Natural killer cell (primary cell): ENCODE results near the gene CD163L1. TPM values are rescaled to one million over a fixed set of nuclear protein-coding genes. Genes with fewer than 3 reads are reported as not detected.
"Not testable (repeated sequence)": the region's sequence is repeated elsewhere in the genome, so short reads cannot be mapped to it uniquely, and the experiment has no call there.

Experiments
- ATAC-seq, 3 donors: fragments of 150-1000 bp in 2 of 3; fragments of 200-7000 bp in 1 of 3; cut with Tn5 transposase; 1 replicate in 1 of 3; 2 replicates in 2 of 3; pipeline ENCODE4 v1.10.0; 2021; ENCODE audit warnings: mild to moderate bottlenecking in 2 of 3, moderate library complexity in 2 of 3
- DNase-seq, 2 donors: peaks; one replicate each; pipeline versions ENCODE4 v3.0.0 to v3.0.0-alpha.2; 2013 to 2021; ENCODE audit warnings: mixed read lengths in 1 of 2
- H3K27ac ChIP-seq: one replicate; pipeline ENCODE4 v1.5.1; 2013; ENCODE audit warnings: mild to moderate bottlenecking, low read length
- H3K27me3 ChIP-seq: one replicate; pipeline ENCODE4 v1.6.1; 2013; ENCODE audit warnings: low read length; ENCODE audit not compliant: control insufficient read depth, insufficient read depth
- H3K36me3 ChIP-seq: one replicate; pipeline ENCODE4 v1.6.1; 2013; ENCODE audit warnings: low read length; ENCODE audit not compliant: control insufficient read depth, insufficient read depth
- H3K4me1 ChIP-seq: one replicate; pipeline ENCODE4 v1.6.1; 2013; ENCODE audit warnings: low read length; ENCODE audit not compliant: control insufficient read depth, insufficient read depth
- H3K4me3 ChIP-seq: one replicate; pipeline ENCODE4 v1.5.1; 2013; ENCODE audit warnings: low read length
- H3K9me3 ChIP-seq: one replicate; pipeline ENCODE4 v1.6.1; 2013; ENCODE audit warnings: low read length; ENCODE audit not compliant: control insufficient read depth, insufficient read depth
- H3K27ac Mint-ChIP-seq, 2 donors: one replicate each; pipeline ENCODE4 v1.8.0; 2022; ENCODE audit warnings: mild to moderate bottlenecking in 2 of 2, mixed read lengths in 2 of 2, moderate library complexity in 1 of 2
- H3K27me3 Mint-ChIP-seq, 2 donors: one replicate each; pipeline ENCODE4 v1.8.0; 2022; ENCODE audit warnings: low read depth in 2 of 2, mixed read lengths in 2 of 2
- H3K36me3 Mint-ChIP-seq: one replicate; pipeline ENCODE4 v1.8.0; 2022; ENCODE audit warnings: mixed read lengths
- H3K4me1 Mint-ChIP-seq, 2 donors: one replicate each; pipeline ENCODE4 v1.8.0; 2022; ENCODE audit warnings: mixed read lengths in 2 of 2
- H3K4me3 Mint-ChIP-seq: one replicate; pipeline ENCODE4 v1.8.0; 2022; ENCODE audit warnings: mild to moderate bottlenecking, moderate library complexity, mixed read lengths
- H3K9me3 Mint-ChIP-seq, 2 donors: one replicate each; pipeline ENCODE4 v1.8.0; 2022; ENCODE audit warnings: mixed read lengths in 2 of 2
- WGBS: methylation state at CpG from one replicate; pipeline ENCODE4 v1.1.7; 2013; ENCODE audit warnings: missing lambda C conversion rate; ENCODE audit not compliant: insufficient coverage; 5-methylcytosine and 5-hydroxymethylcytosine counted together
- intact Hi-C: fragments of 100-400 bp; cut with micrococcal nuclease; formaldehyde crosslinking; loops from one replicate; pipeline ENCODE4 v1.14.2; 2022
- total RNA-seq, 4 donors: library from RNA; stranded (reverse); fragments of 120-200 nt in 1 of 4; gene quantifications; one replicate each; pipeline versions ENCODE4 v1.2.3 to v1.2.4, GENCODE V29; 2013 to 2022
- TF ChIP-seq, protein P1 (sequence below): fragments of 200-600 bp; IDR thresholded peaks from one replicate; pipeline ENCODE4 v1.8.0; 2022; ENCODE audit warnings: antibody characterized with exemption

CD163L1 gene
- total RNA-seq, 3 donors from 2014 or later (not counting 1 experiment from before 2014, with no cell fraction given), result 0.34 TPM; not detected in 2

DNA sequence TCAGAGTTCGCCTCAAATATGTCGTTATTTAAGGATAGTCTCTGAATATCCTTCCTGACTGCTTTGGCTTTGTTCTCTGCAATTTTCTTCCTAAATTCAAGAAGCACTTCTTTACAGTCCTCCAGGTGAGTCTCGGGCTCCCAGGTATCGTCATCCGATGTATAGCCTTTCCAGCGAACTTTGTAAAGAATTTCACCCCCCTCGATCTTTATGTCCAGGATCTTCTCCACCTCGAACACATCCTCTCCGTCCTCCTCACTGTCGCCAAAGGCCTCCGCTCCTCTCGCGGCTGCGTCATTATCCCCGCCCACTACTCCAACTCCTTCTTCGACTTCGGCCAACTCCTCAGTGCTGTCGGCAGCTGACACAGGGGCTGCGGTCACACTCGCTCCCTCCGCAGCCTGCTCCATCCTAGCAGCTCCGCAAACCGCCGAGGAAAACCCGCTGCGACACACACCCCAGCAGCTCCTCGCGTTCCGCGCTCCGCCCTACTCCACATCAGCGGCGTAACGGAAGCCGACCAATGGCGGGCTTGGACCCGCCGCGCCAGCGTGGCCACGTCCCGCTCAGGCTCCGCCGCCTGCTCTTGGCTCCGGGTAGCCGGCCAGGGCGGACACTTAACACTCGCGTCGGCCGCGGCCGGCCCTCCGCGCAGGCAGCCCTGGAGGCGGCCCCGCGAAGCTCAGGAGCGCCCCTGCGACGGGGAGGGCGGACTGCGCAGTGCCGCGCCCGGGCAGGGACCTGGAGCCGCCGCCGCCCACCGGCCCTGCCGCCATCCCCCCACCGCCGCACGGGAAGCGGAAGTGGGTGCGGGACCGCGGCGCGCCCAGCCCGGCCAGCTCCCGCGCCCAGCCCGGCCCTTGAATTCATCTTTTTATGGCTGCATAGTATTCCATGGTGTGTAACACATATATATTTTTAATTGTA is 4.1 kb downstream of the CD163L1 start:
- H3K27ac ChIP-seq, result peak overlapping the region; percentile 14
- ATAC-seq (peak; percentile 72 to 85 (median 80)), DNase-seq (peak in 1 of 2 donors; percentile 35)
- H3K36me3 Mint-ChIP-seq, result no peaks in the 10 kb centered on the region
- TF ChIP-seq, protein P1, sequence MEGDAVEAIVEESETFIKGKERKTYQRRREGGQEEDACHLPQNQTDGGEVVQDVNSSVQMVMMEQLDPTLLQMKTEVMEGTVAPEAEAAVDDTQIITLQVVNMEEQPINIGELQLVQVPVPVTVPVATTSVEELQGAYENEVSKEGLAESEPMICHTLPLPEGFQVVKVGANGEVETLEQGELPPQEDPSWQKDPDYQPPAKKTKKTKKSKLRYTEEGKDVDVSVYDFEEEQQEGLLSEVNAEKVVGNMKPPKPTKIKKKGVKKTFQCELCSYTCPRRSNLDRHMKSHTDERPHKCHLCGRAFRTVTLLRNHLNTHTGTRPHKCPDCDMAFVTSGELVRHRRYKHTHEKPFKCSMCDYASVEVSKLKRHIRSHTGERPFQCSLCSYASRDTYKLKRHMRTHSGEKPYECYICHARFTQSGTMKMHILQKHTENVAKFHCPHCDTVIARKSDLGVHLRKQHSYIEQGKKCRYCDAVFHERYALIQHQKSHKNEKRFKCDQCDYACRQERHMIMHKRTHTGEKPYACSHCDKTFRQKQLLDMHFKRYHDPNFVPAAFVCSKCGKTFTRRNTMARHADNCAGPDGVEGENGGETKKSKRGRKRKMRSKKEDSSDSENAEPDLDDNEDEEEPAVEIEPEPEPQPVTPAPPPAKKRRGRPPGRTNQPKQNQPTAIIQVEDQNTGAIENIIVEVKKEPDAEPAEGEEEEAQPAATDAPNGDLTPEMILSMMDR, result no peak
- WGBS, result 27% methylated on average over 77 of the region's 84 CpGs
- no peaks in the 10 kb centered on the region for H3K9me3 Mint-ChIP-seq
- peak overlapping the region; percentile 74 for H3K4me3 Mint-ChIP-seq
- peaks cover 21 to 48% of the 10 kb centered on the region in 2 donors for H3K27me3 Mint-ChIP-seq
- peaks cover 4 to 6% of the 10 kb centered on the region in 2 donors for H3K4me1 Mint-ChIP-seq
- H3K4me1 ChIP-seq, result peaks cover 4% of the 10 kb centered on the region
- no peaks in the 10 kb centered on the region for H3K36me3 ChIP-seq
- H3K4me3 ChIP-seq, result peak overlapping the region; percentile 27
- no peak overlapping the region for H3K27ac Mint-ChIP-seq
- H3K27me3 ChIP-seq, result peaks cover 16% of the 10 kb centered on the region
- intact Hi-C loops, result no loop called here
- no peaks in the 10 kb centered on the region for H3K9me3 ChIP-seq

GRCh38 chr12:7438291-7438995 is 5.5 kb downstream of the CD163L1 start:
- peaks cover 21 to 42% of the 10 kb centered on the region in 2 donors for H3K27me3 Mint-ChIP-seq
- H3K36me3 Mint-ChIP-seq, H3K36me3 ChIP-seq, H3K4me1 ChIP-seq, H3K9me3 ChIP-seq, H3K4me1 Mint-ChIP-seq, intact Hi-C loops, H3K4me3 ChIP-seq, H3K9me3 Mint-ChIP-seq, H3K27ac ChIP-seq, H3K27ac Mint-ChIP-seq, H3K4me3 Mint-ChIP-seq, ATAC-seq: not testable (repeated sequence)
- DNase-seq, result peak in 1 of 2 donors; percentile 3
- peaks cover 16% of the 10 kb centered on the region for H3K27me3 ChIP-seq
- WGBS, result 84% methylated on average over 8 of the region's 8 CpGs

DNA sequence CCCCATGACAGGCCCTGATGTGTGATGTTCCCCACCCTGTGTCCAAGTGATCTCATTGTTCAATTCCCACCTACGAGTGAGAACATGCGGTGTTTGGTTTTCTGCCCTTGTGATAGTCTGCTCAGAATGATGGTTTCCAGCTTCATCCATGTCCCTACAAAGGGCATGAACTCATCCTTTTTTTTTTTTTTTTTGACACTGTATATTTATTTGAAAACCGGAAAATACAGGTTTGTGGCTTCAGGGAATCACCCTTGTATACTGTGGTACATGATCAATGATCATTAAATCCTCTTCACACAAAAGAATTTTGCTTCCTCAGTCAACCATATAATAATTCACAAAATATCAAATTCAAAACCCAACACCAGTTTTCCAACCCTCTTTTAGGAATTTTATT is 6.5 kb downstream of the CD163L1 start:
- H3K27me3 ChIP-seq, result peaks cover 12% of the 10 kb centered on the region
- H3K4me3 Mint-ChIP-seq, H3K4me1 ChIP-seq, H3K27ac Mint-ChIP-seq, H3K9me3 ChIP-seq, H3K36me3 ChIP-seq, H3K4me3 ChIP-seq, H3K36me3 Mint-ChIP-seq, H3K9me3 Mint-ChIP-seq, ATAC-seq, H3K4me1 Mint-ChIP-seq, H3K27ac ChIP-seq, intact Hi-C loops, DNase-seq: not testable (repeated sequence)
- WGBS, result 89% methylated on average over 3 of the region's 3 CpGs
- peaks cover 19 to 34% of the 10 kb centered on the region in 2 donors for H3K27me3 Mint-ChIP-seq

- H3K4me1 ChIP-seq, result no peaks in the 10 kb centered on the region
- H3K27me3 ChIP-seq, result no peaks in the 10 kb centered on the region
- Mint-ChIP-seq H3K27ac (no peak overlapping the region), H3K9me3 (no peaks in the 10 kb centered on the region), H3K36me3 (no peaks in the 10 kb centered on the region), H3K27me3 (peaks cover 12 to 19% of the 10 kb centered on the region in 2 donors), H3K4me1 (peaks cover under 1 to 3% of the 10 kb centered on the region in 2 donors), H3K4me3 (no peak overlapping the region)
- intact Hi-C loops, result no loop called here
- H3K36me3 ChIP-seq, result no peaks in the 10 kb centered on the region
- TF ChIP-seq, protein P1, result no peak
- H3K4me3 ChIP-seq, result no peak overlapping the region
- DNase-seq, result no peak
- no peaks in the 10 kb centered on the region for H3K9me3 ChIP-seq
- no peak overlapping the region for H3K27ac ChIP-seq
- ATAC-seq, result no peak
These were observed 9.3 kb downstream of the CD163L1 start for GRCh38 chr12:7434670-7435069.
